Measurements from ENCODE around the gene CA11. TPM values are rescaled to one million over a fixed set of nuclear protein-coding genes. Genes with fewer than 3 reads are reported as not detected.

Gene CA11
- polyA plus RNA-seq, 1 of the 3 experiments (the other 2 are of a cell fraction): 13.1 TPM

GRCh38 chr19:48607359-48607755 is 38.6 kb downstream of the CA11 start:
- POLR2A ChIA-PET: interaction anchor here (1.9 to 2.4 kb wide), 2 partner anchors 10 to 12 kb away, joined by 10 to 17 read pairs; partner anchors contain the start of genes RPL18 and SPHK2
- Histone ChIP-seq H3K9me3 (no peaks in the 10 kb centered on the region), H3F3A (replicated peaks; ENCODE audit: insufficient read depth) (no peaks in the 10 kb centered on the region), H3K4me1 (ENCODE audit: control insufficient read depth in 1 of 2, insufficient read depth in 2 of 2, low read depth in 1 of 2, low read length in 1 of 2) (no peaks in the 10 kb centered on the region), H3K4me2 (no peak overlapping the region), H3K27me3 (ENCODE audit: insufficient read depth) (no peaks in the 10 kb centered on the region), H3K36me3 (replicated peaks in 1 of 2; ENCODE audit: control insufficient read depth in 1 of 2, insufficient read depth in 2 of 2, low read length in 1 of 2) (no peaks in the 10 kb centered on the region), H3K9me2 (no peaks in the 10 kb centered on the region), H3K27ac (ENCODE audit: low read depth in 2 of 2, low read length in 1 of 2) (no peak overlapping the region), H3K9ac (no peak overlapping the region), H3K4me3 (ENCODE audit: low read depth in 2 of 2, low read length in 1 of 2) (no peak overlapping the region), H2AFZ (ENCODE audit: low read depth) (no peak overlapping the region), H3K79me2 (ENCODE audit: insufficient read depth) (no peaks in the 10 kb centered on the region), H4K20me1 (ENCODE audit: insufficient read depth) (no peaks in the 10 kb centered on the region)
- CTCF ChIA-PET: interaction anchor here (1.8 to 8.0 kb wide), 6 partner anchors 10 to 129 kb away, joined by 5 to 72 read pairs (median 14); partner anchors contain the start of genes RPL18 and SPHK2
- TF ChIP-seq FOXM1 (IDR thresholded peaks at IDR 0.05; ENCODE audit: low read depth) (no peak), USF1 (IDR thresholded peaks at IDR 0.05; ENCODE audit: borderline replicate concordance, low read depth) (no peak)
- 93% methylated on average over 7 of the region's 7 CpGs for WGBS (ENCODE audit: low lambda C conversion rate)
- no peak for DNase-seq

- Histone ChIP-seq H3K27me3 (ENCODE audit: insufficient read depth) (no peaks in the 10 kb centered on the region), H3K4me1 (ENCODE audit: control insufficient read depth in 1 of 2, insufficient read depth in 2 of 2, low read depth in 1 of 2, low read length in 1 of 2) (no peaks in the 10 kb centered on the region), H3K9ac (no peak within 1 kb of the TSS), H3K27ac (ENCODE audit: low read depth in 2 of 2, low read length in 1 of 2) (no peak within 1 kb of the TSS), H3F3A (replicated peaks; ENCODE audit: insufficient read depth) (no peaks in the 10 kb centered on the region), H3K4me2 (no peak within 1 kb of the TSS), H3K79me2 (ENCODE audit: insufficient read depth) (no peaks in the 10 kb centered on the region), H3K4me3 (ENCODE audit: low read depth in 2 of 2, low read length in 1 of 2) (no peak within 1 kb of the TSS), H3K9me3 (no peaks in the 10 kb centered on the region), H2AFZ (ENCODE audit: low read depth) (no peak within 1 kb of the TSS), H4K20me1 (ENCODE audit: insufficient read depth) (no peaks in the 10 kb centered on the region), H3K9me2 (no peaks in the 10 kb centered on the region), H3K36me3 (replicated peaks in 1 of 2; ENCODE audit: control insufficient read depth in 1 of 2, insufficient read depth in 2 of 2, low read length in 1 of 2) (no peaks in the 10 kb centered on the region)
- ChIA-PET POLR2A (interaction anchor here (0.6 to 2.4 kb wide), 2 partner anchors 12 to 13 kb away, joined by 3 to 17 read pairs; partner anchors contain the start of genes RPL18 and SPHK2), CTCF (interaction anchor here (0.8 to 8.0 kb wide), 4 partner anchors 17 to 117 kb away, joined by 3 to 72 read pairs (median 12); no protein-coding TSS in a partner anchor)
- DNase-seq: no peak
- TF ChIP-seq EP300 (IDR thresholded peaks at IDR 0.05; ENCODE audit: borderline replicate concordance in 1 of 2, low read depth in 1 of 2, low read length in 1 of 2) (no peak), IRF3 (IDR thresholded peaks at IDR 0.05; ENCODE audit: low read depth, low read length) (no peak), TEAD4 (IDR thresholded peaks at IDR 0.05; ENCODE audit: borderline replicate concordance, insufficient read depth) (no peak), ELF1 (IDR thresholded peaks at IDR 0.05) (no peak), TAF1 (IDR thresholded peaks at IDR 0.05; ENCODE audit: borderline replicate concordance, low read depth, low read length) (no peak), SMC3 (IDR thresholded peaks at IDR 0.05; ENCODE audit: low read depth, low read length) (no peak), RFX5 (IDR thresholded peaks at IDR 0.05; ENCODE audit: low read length) (no peak), TCF12 (IDR thresholded peaks at IDR 0.05) (no peak), FOXJ3 (CRISPR knock-in tag; IDR thresholded peaks at IDR 0.05) (no peak), REST (IDR thresholded peaks at IDR 0.05; ENCODE audit: low read depth, low read length) (no peak), RXRA (IDR thresholded peaks at IDR 0.05; ENCODE audit: borderline replicate concordance, low read depth) (no peak), CTCF (IDR thresholded peaks at IDR 0.05) (no peak)
- WGBS (ENCODE audit: low lambda C conversion rate): 70% methylated on average over 8 of the region's 39 CpGs
Observed at GRCh38 chr19:48606463-48607358, 39.3 kb downstream of the CA11 start, which contains the start of gene SPACA4. SPACA4 (plus strand) TSS chr19:48606742; CDS start chr19:48606979, 237 bp downstream.

Data from SK-N-SH (cell line).